Measurements from ENCODE around the gene RNF4. TPM values are rescaled to one million over a fixed set of nuclear protein-coding genes. Genes with fewer than 3 reads are reported as not detected.

The RNF4 gene
- total RNA-seq = 38.1 and 38.7 TPM in 2 replicates

GRCh38 chr4:2468456-2469191, at the start of gene RNF4:
Gene RNF4, plus strand, starts transcription at chr4:2469106. Its CDS starts 21,388 bp downstream, at chr4:2490494.

GRCh38 chr4:2536193-2537010, 67.5 kb downstream of the RNF4 start, which contains the start of gene FAM193A:
Gene FAM193A, plus strand, starts transcription at chr4:2536647. Its CDS starts 269 bp downstream, at chr4:2536916.

Other genes with a start within 250 kb of the RNF4 start
- 6.1 and 9.8 TPM in 2 replicates for gene HAUS3, start 227.0 kb upstream of the RNF4 start, total RNA-seq
- 0.37 and 1.1 TPM in 2 replicates for gene POLN, start 227.0 kb upstream of the RNF4 start, total RNA-seq
- gene MXD4, start 207.0 kb upstream of the RNF4 start, total RNA-seq = 29.8 and 33.0 TPM in 2 replicates
- gene ZFYVE28, start 50.5 kb upstream of the RNF4 start, total RNA-seq = 0.19 and 1.3 TPM in 2 replicates
- gene CFAP99, start 50.2 kb upstream of the RNF4 start, total RNA-seq = not detected in 2 replicates
- gene FAM193A, start 67.5 kb downstream of the RNF4 start, total RNA-seq = 7.5 and 10.4 TPM in 2 replicates